Stimulated activated CD4-positive, alpha-beta T cell treated with anti-CD3 and anti-CD28 coated beads, Interleukin-1b, Interleukin-23, amount 100 ng/mL, for 1 hour (primary cell): Measurements from ENCODE around the gene SPP2.

ENCODE experiments used
- DNase-seq, 2 donors: peaks; one replicate each; pipeline ENCODE4 v3.0.0-alpha.2; 2020; ENCODE audit warnings: low read depth in 2 of 2

SPP2 gene, protein sequence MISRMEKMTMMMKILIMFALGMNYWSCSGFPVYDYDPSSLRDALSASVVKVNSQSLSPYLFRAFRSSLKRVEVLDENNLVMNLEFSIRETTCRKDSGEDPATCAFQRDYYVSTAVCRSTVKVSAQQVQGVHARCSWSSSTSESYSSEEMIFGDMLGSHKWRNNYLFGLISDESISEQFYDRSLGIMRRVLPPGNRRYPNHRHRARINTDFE

DNA sequence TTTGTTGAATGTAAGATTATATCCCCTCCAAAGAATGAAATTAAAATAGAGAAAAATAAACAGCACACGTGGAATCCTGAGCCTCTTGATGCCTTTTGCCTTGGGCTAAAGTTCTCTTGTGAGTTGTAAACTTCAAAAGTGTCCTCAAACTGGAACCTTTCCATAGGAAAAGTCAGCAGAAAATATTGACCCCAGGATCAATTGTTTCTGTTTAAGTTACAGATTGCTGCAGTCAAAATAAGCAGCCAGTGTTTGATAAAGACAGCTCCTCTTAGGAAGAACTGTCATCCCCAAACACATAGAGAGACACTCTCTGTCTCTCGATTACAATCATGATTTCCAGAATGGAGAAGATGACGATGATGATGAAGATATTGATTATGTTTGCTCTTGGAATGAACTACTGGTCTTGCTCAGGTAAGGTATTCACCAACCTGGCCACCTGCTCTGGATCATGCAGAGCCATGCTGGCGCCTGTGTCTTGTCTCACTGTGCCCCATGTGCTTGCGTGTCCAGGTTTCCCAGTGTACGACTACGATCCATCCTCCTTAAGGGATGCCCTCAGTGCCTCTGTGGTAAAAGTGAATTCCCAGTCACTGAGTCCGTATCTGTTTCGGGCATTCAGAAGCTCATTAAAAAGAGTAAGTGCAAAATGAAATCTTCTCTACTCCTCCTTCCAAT is at the start of gene SPP2:
TSS of gene SPP2 (plus strand) at position 248 of the 681 bp plus-strand sequence. CDS start at position 333, 85 bp downstream.
- no peak for DNase-seq

DNA sequence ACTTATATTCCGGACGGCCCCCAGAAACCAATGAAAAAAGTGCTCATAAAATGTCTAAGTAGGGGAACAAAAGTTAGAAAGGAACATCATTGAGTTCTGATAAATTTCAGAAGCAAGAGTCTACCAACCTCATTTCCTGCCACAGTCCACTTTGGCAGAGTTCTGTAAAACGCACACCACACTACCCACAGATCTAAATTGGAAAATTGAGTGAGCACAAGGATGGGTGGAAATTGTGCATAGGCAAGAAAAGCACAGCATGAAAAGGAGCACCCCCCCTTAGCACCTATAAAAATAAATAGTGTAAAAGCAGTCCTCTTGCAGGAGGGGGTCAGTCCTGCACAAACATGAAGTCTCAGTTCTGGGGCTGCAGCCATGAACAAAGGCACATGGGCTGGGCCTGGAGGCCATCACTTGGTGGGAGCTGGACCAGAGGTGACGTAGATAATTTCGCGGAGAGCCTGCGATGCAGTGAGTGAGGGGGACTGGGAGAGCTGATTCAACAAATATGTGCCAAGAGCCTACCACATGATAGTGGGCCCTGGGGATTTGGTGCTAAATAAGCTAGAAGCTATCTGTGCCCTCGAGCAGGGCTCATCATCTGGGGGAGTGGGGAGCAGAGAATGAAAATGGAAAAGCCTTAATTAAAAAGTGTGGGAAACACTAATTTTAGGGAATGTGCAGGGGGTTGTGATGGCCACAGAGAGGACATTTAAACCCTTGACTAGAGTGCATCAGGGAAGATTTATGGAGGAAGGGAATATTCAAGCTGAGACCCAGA is 48.9 kb upstream of the SPP2 start:
- no peak for DNase-seq

DNA sequence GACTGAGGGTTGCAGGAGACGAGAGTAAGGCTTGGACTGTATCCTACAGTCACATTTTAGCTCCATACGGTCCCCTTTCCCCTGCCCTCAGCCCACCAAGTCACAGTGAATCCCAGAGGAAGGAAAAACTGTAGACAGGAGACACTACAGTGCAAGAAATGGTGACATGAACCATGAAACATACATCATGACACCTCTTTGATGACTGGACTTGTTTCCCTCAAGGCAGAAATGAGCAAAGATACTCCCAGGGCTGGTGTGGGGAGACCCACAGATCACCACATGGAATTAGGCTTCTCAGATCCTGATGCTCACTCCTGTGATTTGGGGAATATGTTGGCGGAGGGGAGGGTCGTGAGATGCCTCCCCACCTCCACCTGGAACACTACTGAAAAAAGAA is 48.2 kb upstream of the SPP2 start:
- no peak for DNase-seq

DNA sequence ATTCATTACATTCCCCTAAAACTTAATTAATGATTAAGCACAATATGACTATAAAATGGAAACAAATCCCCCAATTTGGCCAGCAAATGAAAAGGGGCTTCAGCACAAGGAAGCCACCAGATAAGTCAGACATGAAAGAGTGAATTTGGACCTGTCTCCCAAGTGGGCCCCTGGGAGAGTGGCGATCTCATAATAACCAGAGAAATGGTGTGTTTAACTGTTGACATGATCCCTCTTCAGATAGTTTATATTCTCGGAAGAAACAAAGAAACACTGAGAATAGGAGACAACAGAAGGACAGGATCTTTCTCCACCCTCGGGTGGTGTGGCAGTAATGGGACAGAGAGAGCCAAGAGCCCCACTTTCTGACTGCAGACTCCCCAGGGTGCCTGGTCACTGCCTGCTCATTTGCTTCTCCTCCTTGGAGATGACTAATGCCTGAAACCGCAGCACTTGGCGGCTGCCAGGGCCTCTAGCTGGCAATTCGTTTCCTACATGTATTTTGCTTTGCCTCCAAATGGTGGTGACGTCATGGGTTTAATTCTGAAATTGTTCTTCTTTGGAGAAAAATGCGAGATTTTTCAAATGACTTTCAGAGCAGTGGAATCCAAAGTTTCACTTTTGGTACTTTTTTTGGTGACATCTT is 46.4 kb upstream of the SPP2 start:
- DNase-seq = no peak

DNA sequence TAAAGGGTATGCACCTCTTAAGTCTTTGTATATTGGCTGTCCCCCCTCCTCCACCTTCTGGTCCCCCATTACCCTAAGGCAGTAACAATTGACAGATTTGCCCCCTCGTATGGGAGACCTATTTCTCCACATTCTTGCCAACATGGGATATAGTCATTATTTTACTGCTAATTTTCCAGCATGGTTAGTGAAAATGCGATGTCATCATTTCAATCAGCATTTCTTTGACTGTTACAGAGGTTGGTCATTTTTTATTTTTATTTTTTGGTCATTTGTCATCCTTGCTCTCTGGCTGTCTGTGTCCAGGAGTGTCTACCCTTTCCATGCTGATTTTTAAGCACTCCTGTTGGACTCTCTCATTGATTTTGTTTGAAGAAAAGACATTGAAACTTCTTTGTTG is 45.4 kb upstream of the SPP2 start:
- DNase-seq = no peak

DNA sequence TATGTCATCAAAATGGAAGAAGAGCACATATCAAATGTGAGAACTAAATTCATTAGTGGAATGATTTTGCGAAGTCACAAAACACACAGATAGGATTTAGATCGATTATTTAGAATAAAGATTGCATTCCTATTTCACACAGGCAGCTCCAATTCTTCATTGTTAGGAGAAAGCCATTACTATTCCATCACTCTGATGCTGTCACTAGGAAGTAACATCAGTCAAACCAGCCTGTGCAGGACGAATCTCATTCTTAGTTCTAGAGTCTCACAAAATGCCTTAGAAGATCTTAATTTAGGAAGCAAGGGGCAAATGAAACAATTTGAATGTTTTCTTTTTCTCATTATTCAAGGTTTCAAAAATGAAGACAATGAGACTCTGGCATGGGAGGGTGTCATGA is 44.0 kb upstream of the SPP2 start:
- DNase-seq = no peak

DNA sequence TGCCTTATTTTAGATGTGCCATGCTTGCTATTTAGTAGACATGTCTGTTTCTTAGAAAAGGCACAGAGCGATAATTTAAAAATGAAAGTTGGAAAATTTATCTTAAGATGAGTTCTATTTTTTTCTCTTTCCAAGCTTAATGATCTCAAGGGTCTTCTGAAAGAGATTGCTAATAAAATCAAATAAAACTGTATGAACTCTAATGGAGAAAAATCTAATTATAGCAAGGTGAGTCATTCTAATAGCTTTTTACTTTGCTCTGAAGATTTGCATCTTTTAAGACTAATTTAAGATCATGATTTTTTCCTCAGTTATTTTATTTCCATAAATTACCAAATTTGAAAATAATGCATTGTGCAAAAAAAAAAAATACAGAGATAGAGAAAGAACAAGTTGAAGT is 36.1 kb upstream of the SPP2 start:
- DNase-seq = no peak

DNA sequence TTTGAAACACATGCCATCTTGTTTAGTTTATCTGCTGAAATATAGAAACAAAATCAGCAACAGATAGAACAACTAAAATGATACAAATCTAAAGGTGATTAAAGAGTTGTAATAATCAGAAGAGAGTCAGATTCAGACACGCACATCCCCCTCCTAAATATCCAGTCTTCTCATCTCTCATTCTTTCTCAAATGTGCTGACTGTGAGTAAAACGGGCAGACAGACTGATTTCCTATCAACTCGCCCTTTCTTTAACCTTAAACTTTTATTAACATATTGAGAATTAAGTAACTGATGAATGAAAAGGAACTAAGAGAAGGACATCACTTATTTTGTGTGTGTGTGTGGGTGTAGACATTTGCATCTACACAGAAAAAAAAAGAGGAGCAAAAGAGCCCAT is 34.6 kb upstream of the SPP2 start:
- no peak for DNase-seq

DNA sequence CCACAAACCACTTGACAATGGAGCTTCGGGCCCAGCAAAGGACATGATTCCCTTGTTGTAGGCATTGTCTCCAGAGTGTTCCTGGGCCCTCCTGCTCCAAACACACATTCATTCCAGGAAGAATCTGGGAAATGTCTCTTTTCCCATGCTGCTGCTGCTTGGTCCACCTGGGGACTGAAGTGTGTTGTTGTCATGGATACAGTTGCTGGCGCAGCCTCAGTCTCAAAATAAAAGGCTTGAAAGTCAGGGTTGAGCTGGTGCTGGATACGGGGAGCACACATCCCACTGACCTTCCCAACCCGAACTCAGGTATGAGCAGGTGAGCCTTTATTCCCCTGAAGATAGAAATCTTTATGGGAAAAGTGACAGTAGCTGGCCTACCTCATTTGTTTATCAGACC is 30.6 kb upstream of the SPP2 start:
- no peak for DNase-seq

DNA sequence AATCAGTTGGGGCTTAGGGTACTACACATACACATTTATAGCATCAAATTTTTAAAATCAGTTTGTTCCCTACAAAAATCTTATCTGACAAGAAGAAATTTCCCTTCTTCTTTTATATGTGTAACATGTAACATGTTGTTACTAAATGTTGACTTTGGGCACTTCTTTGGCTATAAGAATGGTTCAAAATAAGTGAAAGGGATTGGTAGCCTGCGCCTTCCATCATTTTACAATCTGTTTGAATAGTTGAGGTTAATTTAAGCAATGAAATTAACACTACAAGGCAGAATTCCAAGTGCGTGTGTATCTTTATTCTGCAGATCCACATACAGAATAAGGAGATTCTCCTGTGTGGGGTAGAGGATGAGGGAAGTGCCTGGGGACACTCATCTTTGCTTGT is 30.2 kb upstream of the SPP2 start:
- no peak for DNase-seq

DNA sequence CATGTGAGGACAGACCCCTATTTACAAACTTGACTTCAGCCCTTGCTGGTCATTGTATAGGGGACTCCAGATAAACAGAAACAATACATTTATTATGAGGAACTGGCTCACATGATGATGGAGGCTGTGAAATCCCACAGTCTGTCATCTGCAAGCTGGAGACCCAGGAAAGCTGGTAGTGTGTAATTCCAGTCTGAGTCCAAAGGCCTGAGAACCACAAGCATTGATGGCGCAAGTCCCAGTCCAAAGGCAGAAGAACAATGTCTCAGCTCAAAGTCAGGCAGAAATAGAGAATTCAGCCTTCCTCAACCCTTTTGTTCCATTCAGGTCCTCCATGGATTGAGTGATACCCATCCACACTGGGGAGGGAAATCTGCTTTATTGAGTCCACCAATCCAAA is 28.1 kb upstream of the SPP2 start:
- no peak for DNase-seq

DNA sequence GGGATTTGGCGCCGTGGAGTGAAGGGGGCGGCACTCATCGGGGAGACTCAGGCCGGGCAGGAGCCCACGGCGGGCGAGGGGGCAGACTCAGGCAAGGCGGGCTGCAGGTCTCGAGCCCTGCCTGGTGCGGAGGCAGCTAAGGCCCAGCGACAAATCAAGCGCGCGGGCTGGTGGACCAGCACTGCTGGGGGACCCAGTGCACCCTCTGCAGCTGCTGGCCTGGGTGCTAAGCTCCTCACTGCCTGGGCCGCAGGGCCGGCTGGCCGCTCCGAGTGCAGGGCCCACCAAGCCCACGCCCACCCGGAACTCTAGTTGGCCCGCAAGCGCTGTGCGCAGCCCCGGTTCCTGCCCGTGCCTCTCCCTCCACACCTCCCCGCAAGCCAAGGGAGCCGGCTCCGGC is 26.2 kb upstream of the SPP2 start:
- DNase-seq = no peak

DNA sequence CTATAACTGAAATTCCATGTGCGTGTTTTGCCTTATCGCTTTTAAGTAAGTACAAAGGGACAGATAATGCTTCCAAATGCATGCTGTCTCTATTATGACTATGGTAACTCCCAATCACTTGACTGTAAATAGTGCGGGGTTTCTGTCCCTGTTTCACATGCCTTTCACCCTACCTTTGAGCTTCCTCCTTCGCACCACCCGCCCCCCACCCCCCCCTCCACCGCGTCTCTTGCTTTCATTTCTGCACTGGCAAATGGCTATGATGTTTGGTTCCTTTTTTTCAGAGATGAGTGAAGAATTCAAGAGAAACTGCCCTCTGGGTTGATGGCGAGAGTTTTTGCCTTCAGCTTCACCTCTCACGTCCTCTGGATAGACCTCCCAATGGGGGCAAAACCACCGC is 25.0 kb upstream of the SPP2 start:
- no peak for DNase-seq

DNA sequence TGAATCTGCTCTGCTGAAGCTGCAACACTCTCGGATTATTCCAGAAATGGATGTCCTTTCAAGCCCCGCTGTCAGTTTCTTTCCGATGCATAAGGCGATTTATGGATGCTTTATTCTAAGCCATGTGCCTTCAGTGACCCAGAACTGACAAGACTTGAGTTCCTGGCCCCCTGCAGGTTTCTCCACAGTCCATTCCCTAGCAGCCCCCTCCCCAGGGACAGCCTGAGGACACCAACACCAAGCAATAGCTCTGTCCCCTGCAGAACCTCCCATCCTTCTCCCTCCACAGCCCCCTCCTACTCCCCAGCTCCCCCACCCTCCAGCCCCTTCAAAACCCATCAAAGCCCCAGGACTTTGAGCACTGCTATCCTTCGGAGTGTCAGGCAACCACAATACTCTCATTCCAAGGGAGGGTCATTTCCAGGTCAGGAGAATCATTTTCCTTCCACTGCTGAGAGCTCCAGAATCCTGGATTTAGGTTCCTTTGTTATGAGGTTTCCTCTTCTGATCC is 24.6 kb upstream of the SPP2 start:
- no peak for DNase-seq

DNA sequence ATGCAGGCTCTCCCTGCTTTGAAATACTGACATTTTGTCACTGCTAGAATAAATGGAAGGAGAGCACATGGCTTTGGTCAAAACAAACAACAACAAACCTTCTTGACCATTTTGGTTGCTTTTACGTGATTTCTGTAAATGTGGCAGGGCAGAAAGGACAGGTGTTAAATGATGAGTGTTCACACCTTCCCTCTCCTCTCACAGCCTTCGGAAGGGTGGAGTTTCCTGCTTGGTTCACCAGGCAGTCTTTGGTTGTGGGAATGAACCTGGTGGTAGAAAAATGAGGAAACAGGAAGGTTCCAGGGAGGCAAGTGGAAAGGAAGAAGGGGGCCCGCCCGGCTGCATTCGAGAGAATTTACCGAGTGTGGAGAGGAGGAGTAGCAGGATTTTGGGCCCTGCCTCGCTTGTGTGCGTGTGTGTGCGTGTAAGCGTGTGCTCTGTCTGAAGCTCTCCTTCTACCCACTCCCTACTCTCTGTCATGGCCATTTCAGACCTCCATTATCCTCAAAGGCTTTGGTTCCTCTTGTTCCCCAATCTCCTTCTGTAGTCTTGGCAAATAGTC is 23.7 kb upstream of the SPP2 start:
- no peak for DNase-seq

DNA sequence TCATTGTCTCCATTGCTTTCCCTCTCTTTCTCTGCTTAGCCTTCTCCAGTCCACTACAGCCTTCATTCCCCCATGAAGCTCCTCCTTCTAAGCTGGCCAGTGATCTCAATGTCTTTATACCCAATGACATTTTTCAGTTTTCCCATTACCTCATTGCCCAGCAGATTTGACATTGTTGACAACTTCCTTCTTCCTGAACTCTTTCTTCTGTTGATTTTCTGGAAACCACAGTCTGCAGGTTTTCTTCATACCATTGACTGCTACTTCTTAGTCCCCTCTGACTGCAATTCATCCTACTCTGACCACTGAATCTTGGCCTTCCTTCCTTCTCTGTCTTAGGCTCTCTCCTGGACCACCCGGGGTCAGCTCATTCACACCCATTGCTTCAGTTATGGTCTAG is 22.9 kb upstream of the SPP2 start:
- no peak for DNase-seq

DNA sequence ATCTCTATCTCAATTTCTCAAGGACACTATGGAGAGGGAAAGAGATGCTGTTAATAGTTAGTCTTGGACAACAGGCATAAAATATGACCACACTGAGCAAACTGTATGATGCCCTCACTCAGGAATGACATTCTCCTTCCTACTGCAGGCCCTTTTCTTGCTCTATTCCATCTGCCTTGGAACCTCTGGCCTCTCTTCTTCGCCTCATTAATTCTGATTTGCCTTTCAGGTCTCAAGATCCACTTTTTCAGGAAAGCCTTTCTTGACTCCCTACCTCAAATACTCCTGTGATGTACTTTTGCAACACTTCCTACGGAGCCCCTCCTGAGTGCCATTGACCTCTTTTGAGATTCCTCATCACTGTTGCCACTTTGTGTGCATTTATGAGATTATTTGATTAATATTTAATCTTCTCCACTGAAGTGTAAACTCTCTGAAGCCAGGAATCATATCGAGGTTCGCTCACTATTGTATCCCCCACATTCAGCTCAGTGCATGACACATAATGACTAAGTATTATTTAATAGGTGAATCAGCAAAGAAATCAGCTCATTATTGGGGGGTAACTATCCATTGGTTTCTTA is 21.3 kb upstream of the SPP2 start:
- no peak for DNase-seq

DNA sequence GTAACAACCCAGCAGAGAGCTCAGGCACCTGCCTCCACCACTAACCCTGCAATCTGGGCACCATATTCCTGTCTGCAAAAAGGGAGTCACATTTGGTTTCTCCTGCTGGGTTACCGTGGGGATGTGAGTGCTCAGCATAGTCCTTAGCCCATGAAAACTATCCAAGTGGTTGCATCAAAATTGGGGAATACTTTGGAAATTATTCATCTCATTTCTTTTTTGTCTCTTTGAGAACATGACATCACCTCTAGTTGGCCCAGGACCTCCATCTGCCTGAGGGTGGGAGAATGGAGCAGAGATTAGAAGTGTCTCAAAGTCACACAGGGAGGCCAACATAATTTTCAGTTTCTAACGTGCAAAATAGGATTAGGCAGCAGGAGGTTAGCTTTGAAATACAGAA is 19.3 kb upstream of the SPP2 start:
- DNase-seq = no peak

DNA sequence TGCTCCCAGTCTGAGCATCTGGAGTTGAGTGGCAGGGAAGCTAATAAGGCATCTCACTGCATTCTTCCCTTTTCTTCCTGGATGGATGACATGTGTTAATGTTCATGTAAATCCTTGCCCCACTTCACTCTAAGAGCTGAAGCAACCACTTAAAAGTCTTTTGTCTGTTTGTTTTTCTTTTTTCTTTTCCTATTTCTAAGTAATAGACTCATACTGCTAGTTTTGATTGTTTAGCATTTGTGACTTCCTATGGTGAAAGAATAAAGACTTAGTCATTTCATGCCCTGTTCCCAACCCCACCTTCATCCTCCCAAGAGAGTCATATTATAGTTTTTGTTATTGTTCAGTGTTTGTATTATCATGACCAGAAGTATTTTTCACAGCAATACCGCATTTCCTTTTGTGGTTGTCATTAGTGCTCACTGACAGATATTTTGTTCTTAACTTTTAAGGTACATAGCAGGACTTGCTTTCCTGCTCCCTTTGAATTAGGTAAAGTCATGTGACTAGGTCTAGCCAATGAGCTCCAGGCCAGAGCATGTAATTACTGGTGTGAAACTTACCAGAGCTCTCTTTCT is 18.1 kb upstream of the SPP2 start:
- no peak for DNase-seq

DNA sequence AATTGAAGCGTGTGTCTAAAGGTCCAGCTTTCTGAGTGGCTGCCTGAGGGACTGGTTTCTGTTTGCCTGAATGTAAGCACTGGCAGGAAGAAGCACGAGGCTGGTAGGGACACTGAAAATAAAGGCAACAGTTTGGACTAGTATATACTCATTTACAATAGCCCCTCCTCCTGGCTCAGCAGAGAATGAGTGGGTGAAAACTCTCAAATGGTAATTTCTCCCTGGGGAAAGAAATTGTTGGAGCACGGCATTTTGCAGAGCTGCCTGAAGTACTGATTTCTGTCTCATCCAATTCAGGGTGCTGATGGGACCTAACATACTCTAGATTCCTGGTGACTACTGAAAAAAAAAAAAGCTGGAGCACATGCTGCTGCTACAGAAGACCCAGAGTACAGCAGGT is 17.3 kb upstream of the SPP2 start:
- DNase-seq = no peak

DNA sequence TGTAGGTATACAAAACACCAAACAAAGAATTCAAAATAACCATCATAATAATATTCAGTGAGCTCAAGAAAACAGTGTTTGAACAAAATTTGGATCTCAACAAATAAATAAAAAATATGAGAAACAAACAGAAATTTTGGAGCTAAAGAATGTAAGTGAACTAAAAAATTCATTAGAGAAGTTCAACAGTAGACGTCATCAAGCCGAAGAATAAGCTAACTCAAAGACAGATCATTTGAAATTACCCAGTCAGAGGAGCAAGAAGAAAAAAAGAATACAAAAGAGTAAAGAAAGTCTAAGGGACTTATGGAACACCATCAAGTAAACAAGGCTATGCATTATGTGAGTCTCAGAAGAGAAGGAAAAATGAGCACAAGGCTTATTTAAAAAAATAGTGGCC is 16.6 kb upstream of the SPP2 start:
- no peak for DNase-seq
